ENCODE data around the gene NQO1. TPM values are rescaled to one million over a fixed set of nuclear protein-coding genes. Genes with fewer than 3 reads are reported as not detected.

NQO1 gene
- polyA plus RNA-seq, 1 donor (not counting 4 experiments of a cell fraction or from before 2014, with no cell fraction given): 166 TPM

- H3K4me1 ChIP-seq (ENCODE audit: control insufficient read depth, extremely low read depth, insufficient read depth, low read length): no peaks in the 10 kb centered on the region
- H3K9ac ChIP-seq (ENCODE audit: control insufficient read depth, extremely low read depth, insufficient read depth, low read length): no peak overlapping the region
- H2AFZ ChIP-seq (ENCODE audit: control insufficient read depth, low read length): no peak overlapping the region
- H3K4me2 ChIP-seq (ENCODE audit: control insufficient read depth, extremely low read depth, insufficient read depth, low read depth, low read length): no peak overlapping the region
- TF ChIP-seq CTCF (optimal IDR thresholded peaks at IDR 0.05 in 1 of 3, IDR thresholded peaks at IDR 0.05 in 1 of 3, conservative IDR thresholded peaks at IDR 0.05 in 1 of 3; ENCODE audit: extremely low read depth in 1 of 3, insufficient read depth in 2 of 3, low read length in 3 of 3): no peak
- TF ChIP-seq EZH2 (IDR thresholded peaks at IDR 0.05; ENCODE audit: low read length): no peak
- H3K79me2 ChIP-seq (ENCODE audit: control insufficient read depth, insufficient read depth, low read length): peaks cover 10% of the 10 kb centered on the region
- no peak for FAIRE-seq
- peaks cover 15 to 17% of the 10 kb centered on the region in 2 experiments for H3K36me3 ChIP-seq (ENCODE audit: control insufficient read depth in 2 of 2, extremely low read depth in 1 of 2, insufficient read depth in 2 of 2, low read length in 2 of 2)
- H3K4me3 ChIP-seq (ENCODE audit: control insufficient read depth in 2 of 3, extremely low read depth in 1 of 3, insufficient read depth in 2 of 3, low read depth in 1 of 3, low read length in 3 of 3): no peak overlapping the region
- no peaks in the 10 kb centered on the region for H3K9me3 ChIP-seq (ENCODE audit: control insufficient read depth, low read depth, low read length)
- no peak overlapping the region for H3K27ac ChIP-seq (ENCODE audit: control insufficient read depth, insufficient read depth, low read length)
- H3K9me1 ChIP-seq (ENCODE audit: control insufficient read depth, extremely low read depth, insufficient read depth, low read length): no peaks in the 10 kb centered on the region
- H4K20me1 ChIP-seq (ENCODE audit: control insufficient read depth, extremely low read depth, insufficient read depth, low read length): no peaks in the 10 kb centered on the region
- dilution Hi-C loops (cut with MboI; ENCODE audit: extremely low pct_ligation_motif_present, low sequenced_read_pairs): no loop called here
- DNase-seq (ENCODE audit: low read depth, low spot score): no peak
- H3K27me3 ChIP-seq (ENCODE audit: control insufficient read depth, extremely low read depth, insufficient read depth, low read length): no peaks in the 10 kb centered on the region
Measured at GRCh38 chr16:69718111-69718764, 8.1 kb downstream of the NQO1 start.

GRCh38 chr16:69717066-69717465, 9.3 kb downstream of the NQO1 start:
- H3K9me1 ChIP-seq (ENCODE audit: control insufficient read depth, extremely low read depth, insufficient read depth, low read length): no peaks in the 10 kb centered on the region
- H3K27ac ChIP-seq (ENCODE audit: control insufficient read depth, insufficient read depth, low read length): no peak overlapping the region
- dilution Hi-C loops (cut with MboI; ENCODE audit: extremely low pct_ligation_motif_present, low sequenced_read_pairs): no loop called here
- H2AFZ ChIP-seq (ENCODE audit: control insufficient read depth, low read length): no peak overlapping the region
- FAIRE-seq (no peak), DNase-seq (ENCODE audit: low read depth, low spot score) (no peak)
- no peak overlapping the region for H3K4me3 ChIP-seq (ENCODE audit: control insufficient read depth in 2 of 3, extremely low read depth in 1 of 3, insufficient read depth in 2 of 3, low read depth in 1 of 3, low read length in 3 of 3)
- no peak overlapping the region for H3K4me2 ChIP-seq (ENCODE audit: control insufficient read depth, extremely low read depth, insufficient read depth, low read depth, low read length)
- peaks cover 19 to 21% of the 10 kb centered on the region in 2 experiments for H3K36me3 ChIP-seq (ENCODE audit: control insufficient read depth in 2 of 2, extremely low read depth in 1 of 2, insufficient read depth in 2 of 2, low read length in 2 of 2)
- H3K4me1 ChIP-seq (ENCODE audit: control insufficient read depth, extremely low read depth, insufficient read depth, low read length): peaks cover 2% of the 10 kb centered on the region
- no peak for TF ChIP-seq EZH2 (IDR thresholded peaks at IDR 0.05; ENCODE audit: low read length)
- no peak for TF ChIP-seq CTCF (optimal IDR thresholded peaks at IDR 0.05 in 1 of 3, IDR thresholded peaks at IDR 0.05 in 1 of 3, conservative IDR thresholded peaks at IDR 0.05 in 1 of 3; ENCODE audit: extremely low read depth in 1 of 3, insufficient read depth in 2 of 3, low read length in 3 of 3)
- H3K9ac ChIP-seq (ENCODE audit: control insufficient read depth, extremely low read depth, insufficient read depth, low read length): no peak overlapping the region
- H3K9me3 ChIP-seq (ENCODE audit: control insufficient read depth, low read depth, low read length): no peaks in the 10 kb centered on the region
- no peaks in the 10 kb centered on the region for H3K27me3 ChIP-seq (ENCODE audit: control insufficient read depth, extremely low read depth, insufficient read depth, low read length)
- no peaks in the 10 kb centered on the region for H4K20me1 ChIP-seq (ENCODE audit: control insufficient read depth, extremely low read depth, insufficient read depth, low read length)
- H3K79me2 ChIP-seq (ENCODE audit: control insufficient read depth, insufficient read depth, low read length): peaks cover 10% of the 10 kb centered on the region
